SK-N-SH (cell line): ENCODE results near the gene NUDT16. TPM values are rescaled to one million over a fixed set of nuclear protein-coding genes. Genes with fewer than 3 reads are reported as not detected.

Experiments used
- CTCF ChIA-PET: fragments of 300-600, 350-600 bp; formaldehyde crosslinking; extraction: SDS; loops from one replicate; lab custom pipeline; 2021; lab: Yijun Ruan, JAX
- POLR2A ChIA-PET: fragments of 350-600 bp; sonication (Branson Sonifier 250); formaldehyde crosslinking; extraction: SDS; loops from one replicate; lab custom pipeline; 2020; ENCODE audit warnings: antibody characterized with exemption, inconsistent platforms; lab: Yijun Ruan, JAX
- DNase-seq: peaks from one replicate; pipeline ENCODE4 v3.0.0; 2012
- H2AFZ ChIP-seq: fragments of 200-600 bp; sonication (generic); 2 replicates; pipeline ENCODE4 v1.8.1; 2016; ENCODE audit warnings: antibody characterized with exemption, mild to moderate bottlenecking, low read depth
- H3F3A ChIP-seq: fragments of 200-600 bp; sonication (generic); replicated peaks from 2 replicates; pipeline ENCODE3; 2016; ENCODE audit warnings: antibody characterized with exemption, mild to moderate bottlenecking; ENCODE audit not compliant: insufficient read depth
- H3K27ac ChIP-seq, 2 experiments: fragments of 200-500 bp in 1 of 2; fragments of 200-600 bp in 1 of 2; sonication (Bioruptor generic) in 1 of 2; sonication (generic), shearing (Covaris generic) in 1 of 2; 2 replicates each; pipeline versions ENCODE4 v1.5.1 to v1.6.1; 2014 to 2016; ENCODE audit warnings: low read depth in 2 of 2, inconsistent platforms in 1 of 2, low read length in 1 of 2, mild to moderate bottlenecking in 1 of 2, mixed read lengths in 1 of 2
- H3K27me3 ChIP-seq: fragments of 200-600 bp; sonication (generic), shearing (Covaris generic); 2 replicates; pipeline ENCODE4 v1.6.1; 2016; ENCODE audit warnings: mixed run types; ENCODE audit not compliant: insufficient read depth
- H3K36me3 ChIP-seq, 2 experiments: fragments of 200-500 bp in 1 of 2; fragments of 200-600 bp in 1 of 2; sonication (Bioruptor generic) in 1 of 2; sonication (generic) in 1 of 2; replicated peaks in 1 of 2; 2 replicates each; pipeline versions ENCODE3 to v1.5.1; 2014 to 2016; ENCODE audit warnings: low read length in 1 of 2, mild to moderate bottlenecking in 1 of 2; ENCODE audit not compliant: insufficient read depth in 2 of 2, control insufficient read depth in 1 of 2
- H3K4me1 ChIP-seq, 2 experiments: fragments of 200-500 bp in 1 of 2; fragments of 200-600 bp in 1 of 2; sonication (Bioruptor generic) in 1 of 2; sonication (generic), shearing (Covaris generic) in 1 of 2; 2 replicates each; pipeline versions ENCODE4 v1.5.1 to v1.6.1; 2014 to 2016; ENCODE audit warnings: low read depth in 1 of 2, low read length in 1 of 2, mixed run types in 1 of 2; ENCODE audit not compliant: insufficient read depth in 2 of 2, control insufficient read depth in 1 of 2
- H3K4me2 ChIP-seq: fragments of 200-600 bp; sonication (generic), shearing (Covaris generic); 2 replicates; pipeline ENCODE4 v1.6.1; 2017; ENCODE audit warnings: mixed run types
- H3K4me3 ChIP-seq, 2 experiments: fragments of 200-500 bp in 1 of 2; fragments of 200-600 bp in 1 of 2; sonication (Bioruptor generic) in 1 of 2; sonication (generic), shearing (Covaris generic) in 1 of 2; 2 replicates each; pipeline versions ENCODE4 v1.5.1 to v1.8.1; 2014 to 2016; ENCODE audit warnings: low read depth in 2 of 2, inconsistent platforms in 1 of 2, low read length in 1 of 2, mild to moderate bottlenecking in 1 of 2, mixed read lengths in 1 of 2, moderate library complexity in 1 of 2
- H3K79me2 ChIP-seq: fragments of 200-600 bp; sonication (generic); 2 replicates; pipeline ENCODE4 v1.8.1; 2017; ENCODE audit warnings: mild to moderate bottlenecking; ENCODE audit not compliant: insufficient read depth
- H3K9ac ChIP-seq: fragments of 200-600 bp; sonication (generic); 2 replicates; pipeline ENCODE4 v1.6.1; 2017; ENCODE audit warnings: mixed run types
- H3K9me2 ChIP-seq: fragments of 200-600 bp; sonication (generic); 2 replicates; pipeline ENCODE4 v1.6.1; 2017; ENCODE audit warnings: mixed run types
- H3K9me3 ChIP-seq: fragments of 200-600 bp; sonication (generic); 2 replicates; pipeline ENCODE4 v1.6.1; 2017; ENCODE audit warnings: mixed run types, mild to moderate bottlenecking, moderate library complexity
- H4K20me1 ChIP-seq: fragments of 200-600 bp; sonication (generic); 2 replicates; pipeline ENCODE4 v1.6.1; 2017; ENCODE audit warnings: mild to moderate bottlenecking, mixed run types; ENCODE audit not compliant: insufficient read depth
- CTCF ChIP-seq: fragments of 200-600 bp; sonication (generic); IDR thresholded peaks from 2 replicates; pipeline ENCODE4 v1.6.1; 2017; ENCODE audit warnings: antibody characterized with exemption, mild to moderate bottlenecking, moderate library complexity
- EP300 ChIP-seq, 2 experiments: IDR thresholded peaks; 2 replicates each; pipeline versions ENCODE4 v1.4.0 to v1.6.1; 2012; ENCODE audit warnings: borderline replicate concordance in 1 of 2, low read depth in 1 of 2, low read length in 1 of 2
- FOSL2 ChIP-seq: IDR thresholded peaks from 2 replicates; pipeline ENCODE4 v1.4.0; 2012; ENCODE audit warnings: low read depth, mild to moderate bottlenecking, moderate library complexity, borderline replicate concordance
- JUND ChIP-seq: IDR thresholded peaks from 2 replicates; pipeline ENCODE4 v1.4.0; 2012
- MAX ChIP-seq: IDR thresholded peaks from 2 replicates; pipeline ENCODE4 v1.4.0; 2012; ENCODE audit warnings: low read depth
- MEF2A ChIP-seq: IDR thresholded peaks from 2 replicates; pipeline ENCODE4 v1.4.0; 2012; ENCODE audit warnings: low read depth, borderline replicate concordance
- NFIC ChIP-seq: IDR thresholded peaks from 2 replicates; pipeline ENCODE4 v1.4.0; 2012; ENCODE audit warnings: borderline replicate concordance
- POLR2AphosphoS5 ChIP-seq: IDR thresholded peaks from 2 replicates; pipeline ENCODE4 v1.6.1; 2012; ENCODE audit warnings: low read depth, low read length
- RAD21 ChIP-seq: IDR thresholded peaks from 2 replicates; pipeline ENCODE4 v1.6.1; 2012; ENCODE audit warnings: mild to moderate bottlenecking, low read length
- RCOR1 ChIP-seq: fragments of 150-350 bp; IDR thresholded peaks from 2 replicates; pipeline ENCODE4 v1.6.1; 2017; ENCODE audit warnings: antibody characterized with exemption, low read length
- SMC3 ChIP-seq: IDR thresholded peaks from 2 replicates; pipeline ENCODE4 v1.6.1; 2012; ENCODE audit warnings: low read depth, low read length, improper control_type of control experiment
- TCF12 ChIP-seq: IDR thresholded peaks from 2 replicates; pipeline ENCODE4 v1.4.0; 2012
- WGBS: methylation state at CpG from one replicate; pipeline ENCODE4 v1.1.6; 2017; ENCODE audit warnings: low lambda C conversion rate; 5-methylcytosine and 5-hydroxymethylcytosine counted together
- polyA plus RNA-seq, 3 experiments: library from polyadenylated mRNA; depleted of rRNA; stranded (reverse); fragments of >200 nt; gene quantifications; 2 replicates each; pipeline ENCODE4 v1.2.3, GENCODE V29; 2012
- TF ChIP-seq, protein P1 (sequence below): fragments of 150-350 bp; IDR thresholded peaks from 2 replicates; pipeline ENCODE4 v1.6.1; 2017; ENCODE audit warnings: antibody characterized with exemption, low read length, low read depth, borderline replicate concordance
- TF ChIP-seq, protein P2 (sequence below): IDR thresholded peaks from 2 replicates; pipeline ENCODE4 v1.4.0; 2012; ENCODE audit warnings: low read depth, borderline replicate concordance
- TF ChIP-seq, protein P3 (sequence below): IDR thresholded peaks from 2 replicates; pipeline ENCODE4; 2012

NUDT16 gene
- polyA plus RNA-seq, 1 of the 3 experiments (the other 2 are of a cell fraction): 8.2 TPM

DNA sequence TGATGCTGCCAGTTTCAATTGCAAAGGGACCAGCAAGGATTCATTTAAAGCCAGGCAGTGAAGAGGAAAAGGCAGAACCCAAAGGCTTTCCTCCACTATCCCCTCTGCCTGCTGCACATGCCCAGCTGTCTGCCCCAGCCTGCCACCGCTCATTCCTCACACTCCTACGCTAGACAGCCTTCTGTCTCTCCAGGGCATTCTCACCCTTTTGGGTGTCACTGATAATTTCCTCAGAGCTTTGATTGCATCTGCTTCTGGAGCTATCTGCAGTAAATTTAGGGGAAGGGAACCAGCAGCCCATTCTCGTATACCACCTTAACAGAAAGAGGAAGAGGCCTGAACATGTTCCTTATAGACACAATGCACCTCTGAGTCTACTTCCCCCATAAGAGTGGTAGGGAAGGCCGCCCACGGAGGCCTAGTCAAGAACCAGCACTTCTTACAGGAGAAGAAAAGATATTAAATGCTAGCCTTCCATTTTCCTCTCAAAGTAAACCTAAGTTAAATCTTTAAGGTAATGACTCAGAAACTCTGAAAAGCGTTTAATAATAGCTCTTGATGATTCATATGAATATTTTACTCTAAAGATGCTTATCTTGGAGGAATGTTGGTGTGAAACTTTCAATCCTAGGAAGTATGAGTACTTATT, 20.9 kb downstream of the NUDT16 start:
- Histone ChIP-seq H3K27ac (peak overlapping the region; percentile 60 to 84; a peak in 3 of 4 replicates), H3K4me3 (no peak overlapping the region), H3K9me3 (no peaks in the 10 kb centered on the region), H2AFZ (peak overlapping the region; percentile 79), H3K4me2 (peak overlapping the region; percentile 60), H3K79me2 (no peaks in the 10 kb centered on the region), H3K9ac (peak overlapping the region; percentile 28; the same call in 1 of the 2 replicates), H3K36me3 (no peaks in the 10 kb centered on the region), H3K4me1 (peaks cover 7 to 19% of the 10 kb centered on the region in 2 experiments), H4K20me1 (no peaks in the 10 kb centered on the region), H3K27me3 (no peaks in the 10 kb centered on the region), H3F3A (peaks cover 10% of the 10 kb centered on the region), H3K9me2 (no peaks in the 10 kb centered on the region; the same call in 1 of the 2 replicates)
- ChIA-PET POLR2A (no interaction called here), CTCF (interaction anchor here (1.1 to 1.4 kb wide), 2 partner anchors 18 to 28 kb away, joined by 3 to 4 read pairs; no protein-coding TSS in a partner anchor)
- TF ChIP-seq, protein P1, sequence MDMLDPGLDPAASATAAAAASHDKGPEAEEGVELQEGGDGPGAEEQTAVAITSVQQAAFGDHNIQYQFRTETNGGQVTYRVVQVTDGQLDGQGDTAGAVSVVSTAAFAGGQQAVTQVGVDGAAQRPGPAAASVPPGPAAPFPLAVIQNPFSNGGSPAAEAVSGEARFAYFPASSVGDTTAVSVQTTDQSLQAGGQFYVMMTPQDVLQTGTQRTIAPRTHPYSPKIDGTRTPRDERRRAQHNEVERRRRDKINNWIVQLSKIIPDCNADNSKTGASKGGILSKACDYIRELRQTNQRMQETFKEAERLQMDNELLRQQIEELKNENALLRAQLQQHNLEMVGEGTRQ: no peak
- TF ChIP-seq RAD21 (no peak), NFIC (no peak), CTCF (no peak), POLR2AphosphoS5 (no peak), TCF12 (peak; percentile 14; the same call in 1 of the 2 replicates), MEF2A (peak; percentile 61; the same call in 1 of the 2 replicates), RCOR1 (no peak), FOSL2 (peak; percentile 81), JUND (peak; percentile 57; the same call in 1 of the 2 replicates), SMC3 (no peak), EP300 (IDR thresholded peaks at IDR 0.05; ENCODE audit: borderline replicate concordance in 1 of 2, low read depth in 1 of 2, low read length in 1 of 2) (peak in 1 of 2 experiments; percentile 31; a peak in 1 of 4 replicates), MAX (no peak)
- TF ChIP-seq, protein P2, sequence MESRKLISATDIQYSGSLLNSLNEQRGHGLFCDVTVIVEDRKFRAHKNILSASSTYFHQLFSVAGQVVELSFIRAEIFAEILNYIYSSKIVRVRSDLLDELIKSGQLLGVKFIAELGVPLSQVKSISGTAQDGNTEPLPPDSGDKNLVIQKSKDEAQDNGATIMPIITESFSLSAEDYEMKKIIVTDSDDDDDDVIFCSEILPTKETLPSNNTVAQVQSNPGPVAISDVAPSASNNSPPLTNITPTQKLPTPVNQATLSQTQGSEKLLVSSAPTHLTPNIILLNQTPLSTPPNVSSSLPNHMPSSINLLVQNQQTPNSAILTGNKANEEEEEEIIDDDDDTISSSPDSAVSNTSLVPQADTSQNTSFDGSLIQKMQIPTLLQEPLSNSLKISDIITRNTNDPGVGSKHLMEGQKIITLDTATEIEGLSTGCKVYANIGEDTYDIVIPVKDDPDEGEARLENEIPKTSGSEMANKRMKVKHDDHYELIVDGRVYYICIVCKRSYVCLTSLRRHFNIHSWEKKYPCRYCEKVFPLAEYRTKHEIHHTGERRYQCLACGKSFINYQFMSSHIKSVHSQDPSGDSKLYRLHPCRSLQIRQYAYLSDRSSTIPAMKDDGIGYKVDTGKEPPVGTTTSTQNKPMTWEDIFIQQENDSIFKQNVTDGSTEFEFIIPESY: no peak
- TF ChIP-seq, protein P3, sequence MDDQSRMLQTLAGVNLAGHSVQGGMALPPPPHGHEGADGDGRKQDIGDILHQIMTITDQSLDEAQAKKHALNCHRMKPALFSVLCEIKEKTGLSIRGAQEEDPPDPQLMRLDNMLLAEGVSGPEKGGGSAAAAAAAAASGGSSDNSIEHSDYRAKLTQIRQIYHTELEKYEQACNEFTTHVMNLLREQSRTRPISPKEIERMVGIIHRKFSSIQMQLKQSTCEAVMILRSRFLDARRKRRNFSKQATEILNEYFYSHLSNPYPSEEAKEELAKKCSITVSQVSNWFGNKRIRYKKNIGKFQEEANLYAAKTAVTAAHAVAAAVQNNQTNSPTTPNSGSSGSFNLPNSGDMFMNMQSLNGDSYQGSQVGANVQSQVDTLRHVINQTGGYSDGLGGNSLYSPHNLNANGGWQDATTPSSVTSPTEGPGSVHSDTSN: no peak
- DNase-seq: no peak
- 70% methylated on average over 6 of the region's 6 CpGs for whole genome bisulfite sequencing
